ENCODE measurements around the gene AKAP13.

DNA sequence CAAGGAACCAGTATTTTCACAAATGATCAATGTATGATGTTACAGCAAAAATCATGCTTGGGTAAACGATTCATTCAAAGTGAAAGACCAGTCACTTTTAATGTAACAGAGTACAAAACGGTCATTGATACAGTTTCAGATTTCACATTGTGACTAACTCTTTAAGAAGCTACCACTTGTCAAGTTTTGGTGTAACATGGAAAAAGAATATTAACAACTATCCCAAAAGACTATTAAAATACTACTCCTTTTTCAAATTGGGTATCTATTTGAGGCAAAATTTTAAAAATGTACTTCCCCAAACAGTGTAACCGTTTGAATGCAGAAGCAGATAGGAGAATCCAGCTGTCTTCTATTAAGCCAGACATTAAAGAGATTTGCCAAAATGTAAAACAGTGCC is 31.7 kb downstream of the AKAP13 start:
- TF ChIP-seq CTCF (IDR thresholded peaks at IDR 0.05; ENCODE audit: low read depth, low read length) (no peak), POLR2A (IDR thresholded peaks at IDR 0.05; ENCODE audit: extremely low read depth, insufficient read length) (no peak), MAX (IDR thresholded peaks at IDR 0.05; ENCODE audit: low read depth, low read length) (no peak)

All from NB4 (cell line).